GM18519 (cell line): ENCODE results near the gene BNIP5.

Experiments
- ATAC-seq: cut with Tn5 transposase; IDR thresholded peaks from one replicate; pipeline ENCODE4 v1.9.1; 2021; ENCODE audit warnings: mild to moderate bottlenecking, moderate library complexity; ENCODE audit not compliant: unreplicated experiment, low FRiP score

Gene BNIP5

GRCh38 chr6:36301085-36301658 lies 35.5 kb downstream of the BNIP5 start:
- no peak for ATAC-seq

GRCh38 chr6:36298027-36298426 lies 38.7 kb downstream of the BNIP5 start:
- no peak for ATAC-seq

- ATAC-seq, result no peak
These were observed 39.2 kb downstream of the BNIP5 start for GRCh38 chr6:36297511-36297910.

GRCh38 chr6:36297051-36297450 lies 39.6 kb downstream of the BNIP5 start:
- ATAC-seq, result no peak

GRCh38 chr6:36296240-36296639 lies 40.4 kb downstream of the BNIP5 start:
- ATAC-seq, result no peak

- no peak for ATAC-seq
These were observed 44.5 kb downstream of the BNIP5 start for GRCh38 chr6:36292170-36292569.

- ATAC-seq, result no peak
These were observed 45.7 kb downstream of the BNIP5 start for GRCh38 chr6:36290668-36291620.

GRCh38 chr6:36289281-36289878 lies 47.3 kb downstream of the BNIP5 start:
- ATAC-seq, result no peak

GRCh38 chr6:36286858-36287257 lies 49.8 kb downstream of the BNIP5 start:
- no peak for ATAC-seq

- ATAC-seq, result no peak
These were observed 50.9 kb downstream of the BNIP5 start for GRCh38 chr6:36285797-36286196.

GRCh38 chr6:36285187-36285671 lies 51.5 kb downstream of the BNIP5 start:
- ATAC-seq, result no peak

- no peak for ATAC-seq
These were observed 52.3 kb downstream of the BNIP5 start for GRCh38 chr6:36284359-36284758.

GRCh38 chr6:36283608-36284007 lies 53.1 kb downstream of the BNIP5 start:
- ATAC-seq, result no peak

GRCh38 chr6:36280983-36281382 lies 55.7 kb downstream of the BNIP5 start:
- ATAC-seq, result no peak

GRCh38 chr6:36280467-36280866 lies 56.2 kb downstream of the BNIP5 start:
- no peak for ATAC-seq

- ATAC-seq, result no peak
These were observed 58.7 kb downstream of the BNIP5 start for GRCh38 chr6:36277946-36278470.

GRCh38 chr6:36276581-36277536 lies 59.8 kb downstream of the BNIP5 start:
- ATAC-seq, result no peak

- ATAC-seq, result no peak
These were observed 62.7 kb downstream of the BNIP5 start for GRCh38 chr6:36273802-36274514.

- ATAC-seq, result no peak
These were observed 63.6 kb downstream of the BNIP5 start for GRCh38 chr6:36273067-36273466.
